ENCODE results near the gene HOXD1. TPM values are rescaled to one million over a fixed set of nuclear protein-coding genes. Genes with fewer than 3 reads are reported as not detected.

Gene HOXD1
- total RNA-seq, 4 donors from 2014 or later, result 0.23 to 0.55 (median 0.27) TPM; not detected in 1

DNA sequence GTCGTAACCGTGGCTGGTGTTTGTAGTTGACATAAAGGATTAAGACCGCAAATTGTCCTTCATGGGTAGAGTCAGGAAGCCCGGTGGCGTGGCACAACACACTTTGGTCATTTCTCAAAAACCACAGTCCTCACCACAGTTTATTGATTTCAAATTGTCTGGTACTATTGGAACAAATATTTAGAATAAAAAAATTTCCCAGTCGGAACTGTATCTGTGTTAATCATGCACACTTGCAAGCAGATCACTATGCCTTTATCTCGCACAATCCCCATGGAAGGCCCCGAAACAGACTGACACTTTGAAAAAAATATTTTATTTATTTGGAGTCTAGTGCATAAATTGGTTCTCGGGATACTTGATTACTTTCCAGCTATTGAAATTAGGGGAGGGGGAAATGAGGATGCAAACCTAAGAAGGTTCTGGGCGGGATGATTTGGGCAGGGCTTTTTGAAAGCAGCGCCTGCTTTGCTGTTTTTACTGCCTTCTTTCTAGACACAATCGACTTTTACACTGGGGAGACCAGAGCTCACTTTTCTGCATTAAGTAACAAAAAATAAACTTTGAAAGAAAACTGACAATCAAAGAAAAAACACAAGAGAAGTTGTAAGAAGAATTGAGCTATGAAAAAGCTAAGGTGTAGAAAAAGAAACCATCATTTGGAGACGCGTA is 15.4 kb upstream of the HOXD1 start:
- 57 to 66% methylated on average over 14 of the region's 14 CpGs for WGBS, 2 donors
- DNase-seq (ENCODE audit: low spot score in 2 of 2), result no peak
- H3K4me3 ChIP-seq (ENCODE audit: low read depth, poor library complexity, severe bottlenecking), result no peak overlapping the region
- TF ChIP-seq, protein P1, sequence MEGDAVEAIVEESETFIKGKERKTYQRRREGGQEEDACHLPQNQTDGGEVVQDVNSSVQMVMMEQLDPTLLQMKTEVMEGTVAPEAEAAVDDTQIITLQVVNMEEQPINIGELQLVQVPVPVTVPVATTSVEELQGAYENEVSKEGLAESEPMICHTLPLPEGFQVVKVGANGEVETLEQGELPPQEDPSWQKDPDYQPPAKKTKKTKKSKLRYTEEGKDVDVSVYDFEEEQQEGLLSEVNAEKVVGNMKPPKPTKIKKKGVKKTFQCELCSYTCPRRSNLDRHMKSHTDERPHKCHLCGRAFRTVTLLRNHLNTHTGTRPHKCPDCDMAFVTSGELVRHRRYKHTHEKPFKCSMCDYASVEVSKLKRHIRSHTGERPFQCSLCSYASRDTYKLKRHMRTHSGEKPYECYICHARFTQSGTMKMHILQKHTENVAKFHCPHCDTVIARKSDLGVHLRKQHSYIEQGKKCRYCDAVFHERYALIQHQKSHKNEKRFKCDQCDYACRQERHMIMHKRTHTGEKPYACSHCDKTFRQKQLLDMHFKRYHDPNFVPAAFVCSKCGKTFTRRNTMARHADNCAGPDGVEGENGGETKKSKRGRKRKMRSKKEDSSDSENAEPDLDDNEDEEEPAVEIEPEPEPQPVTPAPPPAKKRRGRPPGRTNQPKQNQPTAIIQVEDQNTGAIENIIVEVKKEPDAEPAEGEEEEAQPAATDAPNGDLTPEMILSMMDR (IDR thresholded peaks at IDR 0.05), result no peak
- TF ChIP-seq POLR2A (IDR thresholded peaks at IDR 0.05), result no peak
- intact Hi-C loops (cut with DNase I; ENCODE audit: low total_unique reads), result no loop called here

- no peak for DNase-seq (ENCODE audit: low spot score in 2 of 2)
- TF ChIP-seq, protein P1 (IDR thresholded peaks at IDR 0.05), result no peak
- no peak for TF ChIP-seq POLR2A (IDR thresholded peaks at IDR 0.05)
- 44 to 47% methylated on average over 7 of the region's 7 CpGs for WGBS, 2 donors
- no peak overlapping the region for H3K4me3 ChIP-seq (ENCODE audit: low read depth, poor library complexity, severe bottlenecking)
- intact Hi-C loops (cut with DNase I; ENCODE audit: low total_unique reads), result no loop called here
Observed at GRCh38 chr2:176173567-176174381, 14.7 kb upstream of the HOXD1 start.

GRCh38 chr2:176174382-176174823 is 14.1 kb upstream of the HOXD1 start:
- WGBS, 2 donors, result 29 to 32% methylated on average over 14 of the region's 14 CpGs
- intact Hi-C loops (cut with DNase I; ENCODE audit: low total_unique reads), result no loop called here
- DNase-seq (ENCODE audit: low spot score in 2 of 2), result no peak
- no peak for TF ChIP-seq POLR2A (IDR thresholded peaks at IDR 0.05)
- TF ChIP-seq, protein P1 (IDR thresholded peaks at IDR 0.05), result no peak
- H3K4me3 ChIP-seq (ENCODE audit: low read depth, poor library complexity, severe bottlenecking), result no peak overlapping the region

DNA sequence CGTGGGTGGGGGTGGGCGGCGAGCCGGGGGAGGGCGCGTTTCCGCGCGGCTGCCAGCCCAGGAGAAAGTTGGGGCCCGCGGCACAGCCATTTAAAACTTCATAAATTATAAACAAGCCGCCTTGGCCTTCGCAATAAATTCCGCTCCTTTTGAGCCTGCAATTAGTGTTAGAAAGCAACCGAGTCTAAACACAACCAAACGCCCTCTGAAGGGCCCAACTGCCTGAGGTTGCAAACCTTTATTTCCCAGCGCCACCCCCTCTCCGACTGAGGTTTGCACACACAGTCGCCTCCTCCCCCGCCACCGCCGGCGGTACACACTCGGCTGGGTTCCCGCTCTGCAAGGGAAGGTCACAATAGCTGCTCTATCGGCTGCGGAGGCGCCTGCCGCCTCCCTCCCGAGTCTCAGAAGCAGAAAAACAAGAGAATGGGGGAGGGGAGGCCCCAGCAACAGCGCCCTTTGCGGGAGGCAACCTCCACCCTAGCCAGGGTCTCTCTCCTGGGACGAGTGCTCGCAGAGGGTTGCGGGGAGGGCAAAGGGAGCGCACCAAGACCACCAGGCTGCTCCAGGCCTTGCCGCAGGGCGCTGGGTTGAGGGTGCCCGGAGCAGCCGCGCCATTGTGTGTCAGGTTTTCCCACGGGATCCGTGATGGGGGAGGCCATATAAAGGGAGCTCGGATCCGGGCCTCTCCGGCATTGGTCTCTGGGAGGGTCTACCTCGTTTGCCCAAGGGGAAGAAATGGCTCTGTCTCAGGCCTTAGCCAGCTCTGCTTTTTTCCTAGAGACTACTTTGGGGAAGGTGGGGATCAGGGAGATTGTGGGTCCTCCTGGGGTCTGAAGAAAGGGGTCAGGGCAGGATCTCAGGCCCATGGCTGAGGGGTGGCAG is 13.4 kb upstream of the HOXD1 start:
- peak in 1 of 2 donors; percentile 80 for DNase-seq (ENCODE audit: low spot score in 2 of 2)
- no peak overlapping the region for H3K4me3 ChIP-seq (ENCODE audit: low read depth, poor library complexity, severe bottlenecking)
- intact Hi-C loops (cut with DNase I; ENCODE audit: low total_unique reads), result no loop called here
- 39 to 52% methylated on average over 43 to 46 of the region's 47 CpGs for WGBS, 2 donors
- TF ChIP-seq POLR2A (IDR thresholded peaks at IDR 0.05), result no peak
- TF ChIP-seq, protein P1 (IDR thresholded peaks at IDR 0.05), result no peak

GRCh38 chr2:176175709-176176607 is 12.5 kb upstream of the HOXD1 start:
- WGBS, 2 donors, result 82 to 86% methylated on average over 7 of the region's 7 CpGs
- intact Hi-C loops (cut with DNase I; ENCODE audit: low total_unique reads), result no loop called here
- no peak overlapping the region for H3K4me3 ChIP-seq (ENCODE audit: low read depth, poor library complexity, severe bottlenecking)
- TF ChIP-seq POLR2A (IDR thresholded peaks at IDR 0.05), result no peak
- TF ChIP-seq, protein P1 (IDR thresholded peaks at IDR 0.05), result no peak
- no peak for DNase-seq (ENCODE audit: low spot score in 2 of 2)
